GM12891 (cell line): Measurements from ENCODE around the gene CALN1.

Experiments used
- PAX5 ChIP-seq: IDR thresholded peaks from 2 replicates; pipeline ENCODE4 v1.6.1; 2011; ENCODE audit warnings: low read length, moderate library complexity, mild to moderate bottlenecking; ENCODE audit not compliant: insufficient read depth, severe bottlenecking
- POLR2A ChIP-seq: IDR thresholded peaks from 2 replicates; pipeline ENCODE4 v1.6.1; 2011; ENCODE audit warnings: low read depth, low read length, control low read depth
- POLR2AphosphoS5 ChIP-seq: IDR thresholded peaks from 2 replicates; pipeline ENCODE4 v1.6.1; 2011; ENCODE audit warnings: low read depth, low read length, control low read depth

DNA sequence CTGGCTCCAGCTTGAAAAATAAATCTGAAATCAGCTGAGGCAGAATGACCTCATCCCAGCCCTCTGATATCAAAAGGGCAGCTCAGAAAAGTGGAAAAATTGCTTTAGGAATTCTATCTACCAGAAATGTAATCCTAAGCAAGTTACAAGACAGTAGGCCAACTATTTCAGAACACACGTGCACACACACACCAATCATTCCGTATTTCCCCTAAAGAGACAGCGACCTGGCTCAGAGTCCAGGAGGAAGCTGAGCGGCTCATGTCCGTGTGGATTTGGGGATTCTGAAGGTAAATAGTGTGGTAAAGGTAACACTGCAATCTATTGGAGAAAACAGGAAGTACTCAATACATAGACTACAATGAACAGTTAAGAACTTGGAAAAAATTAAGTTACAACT, 288.2 kb downstream of the CALN1 start:
- TF ChIP-seq POLR2AphosphoS5 (no peak), PAX5 (no peak), POLR2A (no peak)
